Stimulated activated CD8-positive, alpha-beta memory T cell treated with anti-CD3 and anti-CD28 coated beads, Interleukin-15, amount 100 ng/mL, for 48 hours (primary cell): ENCODE data around the gene GABRA1.

Experiments used
- DNase-seq, 2 donors: peaks; one replicate each; pipeline ENCODE4 v3.0.0-alpha.2; 2020; ENCODE audit warnings: low read depth in 2 of 2

The GABRA1 gene

GRCh38 chr5:161847941-161848391 lies at the start of gene GABRA1:
Gene GABRA1 (plus strand): TSS chr5:161848120. CDS start chr5:161850811, 2,691 bp downstream.
- no peak for DNase-seq

GRCh38 chr5:161799316-161799715 lies 48.6 kb upstream of the GABRA1 start:
- DNase-seq, result no peak

DNA sequence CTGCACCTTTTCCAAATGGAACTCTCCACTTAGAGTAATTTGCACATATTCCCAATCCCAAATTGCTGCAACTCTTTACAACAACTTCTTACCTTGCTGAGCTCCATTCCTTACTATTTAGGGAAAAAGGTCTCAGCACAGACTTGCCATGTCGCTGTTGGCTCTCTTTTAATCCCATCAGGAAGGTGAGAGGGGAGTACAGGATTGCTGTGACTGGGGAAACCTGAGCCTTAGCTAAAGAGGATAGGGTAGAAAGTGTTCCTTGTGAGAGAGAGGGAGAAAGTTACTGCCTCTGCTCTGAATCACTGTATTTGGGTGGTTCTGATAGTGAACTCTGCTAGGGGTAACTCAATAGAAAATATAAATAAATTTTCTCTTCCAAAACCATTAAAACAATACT lies 43.7 kb upstream of the GABRA1 start:
- no peak for DNase-seq

DNA sequence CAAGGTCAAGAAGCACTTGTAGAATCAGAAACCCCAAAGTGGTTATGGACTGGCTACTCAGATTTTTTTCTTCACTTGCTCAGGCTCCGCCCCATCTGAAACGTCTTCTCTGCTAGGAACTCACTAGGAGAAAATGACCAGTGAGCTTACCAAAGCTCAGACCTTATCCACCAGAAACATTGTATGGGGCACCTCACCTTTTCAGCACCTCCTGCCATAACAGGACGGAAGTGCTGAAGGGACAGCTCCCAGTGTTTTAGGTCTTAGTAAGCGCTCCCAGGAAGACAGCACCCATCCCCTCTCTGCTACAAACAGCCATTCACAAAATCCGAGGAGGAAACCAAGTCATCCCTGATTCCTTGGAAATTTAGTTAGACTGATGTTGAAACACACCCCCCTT lies 1.2 kb upstream of the GABRA1 start:
- DNase-seq, result no peak

- DNase-seq, result no peak
Measured at GRCh38 chr5:161847447-161847846, 473 bp upstream of the GABRA1 start.

DNA sequence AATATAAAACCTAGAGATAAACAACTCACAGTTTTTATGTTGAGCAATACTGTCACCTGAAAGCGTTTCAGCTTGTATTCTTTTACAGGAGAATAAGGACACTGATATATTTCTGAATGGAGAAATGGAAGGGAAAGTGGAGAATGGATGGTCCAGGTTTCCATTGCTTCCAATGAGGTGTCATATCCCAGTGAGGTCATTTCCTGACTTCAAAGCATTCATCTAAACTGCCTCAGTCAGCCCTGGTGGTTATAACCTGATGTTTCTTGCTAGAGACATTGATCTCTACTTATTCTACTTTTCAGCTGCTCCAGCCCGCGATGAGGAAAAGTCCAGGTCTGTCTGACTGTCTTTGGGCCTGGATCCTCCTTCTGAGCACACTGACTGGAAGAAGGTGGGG lies 2.6 kb downstream of the GABRA1 start:
- DNase-seq, result no peak

DNA sequence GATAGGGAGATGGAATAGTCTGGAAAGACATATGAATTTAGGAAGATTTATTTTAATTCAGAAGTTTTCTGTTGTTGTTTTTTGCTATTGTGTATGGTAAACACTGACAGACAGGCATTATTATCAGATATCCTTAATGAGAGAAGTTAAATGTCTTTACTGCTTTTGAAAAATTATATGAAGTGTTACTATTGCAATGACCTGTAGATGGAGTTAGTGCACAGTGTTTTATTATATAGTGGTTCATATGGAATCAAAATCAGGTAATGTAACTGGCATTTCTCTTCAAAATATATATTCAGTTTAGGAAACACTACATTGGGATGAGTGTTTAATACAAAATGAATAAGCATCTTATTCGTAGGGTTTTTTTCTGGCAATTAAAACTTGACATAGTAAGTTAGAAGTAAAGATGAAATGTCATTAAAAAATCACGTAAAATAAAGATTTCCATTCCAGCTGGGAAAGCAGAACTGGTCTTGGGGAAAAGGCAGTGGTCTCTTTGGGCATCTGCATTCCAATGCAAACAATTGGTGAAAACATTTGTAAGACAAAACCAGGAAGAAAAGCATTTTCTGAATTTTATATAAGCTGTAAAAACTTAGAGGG lies 3.9 kb downstream of the GABRA1 start:
- no peak for DNase-seq

GRCh38 chr5:161857358-161857757 lies 9.4 kb downstream of the GABRA1 start:
- no peak for DNase-seq

GRCh38 chr5:161863259-161863658 lies 15.3 kb downstream of the GABRA1 start:
- DNase-seq, result no peak

DNA sequence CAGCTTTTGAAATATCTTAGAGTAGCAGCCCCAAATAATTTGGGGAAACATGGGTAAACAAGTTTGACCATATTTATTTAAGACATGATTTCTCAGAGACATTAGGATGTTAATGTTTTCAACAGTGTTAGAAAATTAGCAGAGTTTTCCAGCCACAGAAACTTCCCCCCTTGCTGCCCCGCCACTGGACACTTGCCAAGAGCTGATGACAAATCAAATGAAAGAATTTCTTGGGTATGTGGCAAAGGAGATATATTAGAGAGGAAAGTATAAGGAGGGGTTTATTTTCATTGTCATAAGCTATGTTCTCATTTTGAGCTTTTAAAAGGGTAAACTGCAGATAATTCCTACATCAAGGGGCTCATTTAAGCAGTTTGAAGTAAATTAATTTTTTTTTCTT lies 15.9 kb downstream of the GABRA1 start:
- no peak for DNase-seq

GRCh38 chr5:161865510-161865909 lies 17.6 kb downstream of the GABRA1 start:
- DNase-seq, result no peak

GRCh38 chr5:161889971-161890370 lies 42.1 kb downstream of the GABRA1 start:
- no peak for DNase-seq

GRCh38 chr5:161895514-161895913 lies 47.6 kb downstream of the GABRA1 start:
- DNase-seq, result no peak

DNA sequence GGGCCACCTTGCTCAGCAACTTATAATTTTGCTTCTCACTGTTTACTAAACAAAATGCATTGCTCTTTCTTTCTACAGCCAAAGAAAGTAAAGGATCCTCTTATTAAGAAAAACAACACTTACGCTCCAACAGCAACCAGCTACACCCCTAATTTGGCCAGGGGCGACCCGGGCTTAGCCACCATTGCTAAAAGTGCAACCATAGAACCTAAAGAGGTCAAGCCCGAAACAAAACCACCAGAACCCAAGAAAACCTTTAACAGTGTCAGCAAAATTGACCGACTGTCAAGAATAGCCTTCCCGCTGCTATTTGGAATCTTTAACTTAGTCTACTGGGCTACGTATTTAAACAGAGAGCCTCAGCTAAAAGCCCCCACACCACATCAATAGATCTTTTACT lies 49.1 kb downstream of the GABRA1 start:
- no peak for DNase-seq

- DNase-seq, result no peak
Measured at GRCh38 chr5:161899590-161899989, 51.7 kb downstream of the GABRA1 start.

DNA sequence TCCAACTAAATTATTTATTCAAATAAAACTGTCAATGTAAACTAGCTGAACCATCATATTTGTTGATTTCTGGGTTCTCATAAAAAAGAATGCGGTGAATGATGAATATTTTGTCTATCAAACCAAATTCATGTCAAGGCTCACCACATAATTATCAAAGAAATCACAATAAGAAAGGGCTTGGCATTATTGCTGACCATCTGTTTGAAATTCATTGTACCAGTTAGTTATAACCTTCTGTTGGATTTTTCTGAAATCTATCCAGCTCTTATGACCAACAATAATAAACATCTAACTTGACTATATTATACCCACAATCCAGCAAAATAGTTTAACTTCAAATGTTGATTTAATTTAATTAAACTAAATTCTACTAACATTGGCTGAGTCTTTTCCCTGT lies 53.1 kb downstream of the GABRA1 start:
- no peak for DNase-seq

GRCh38 chr5:161921781-161922180 lies 73.9 kb downstream of the GABRA1 start:
- DNase-seq, result no peak

DNA sequence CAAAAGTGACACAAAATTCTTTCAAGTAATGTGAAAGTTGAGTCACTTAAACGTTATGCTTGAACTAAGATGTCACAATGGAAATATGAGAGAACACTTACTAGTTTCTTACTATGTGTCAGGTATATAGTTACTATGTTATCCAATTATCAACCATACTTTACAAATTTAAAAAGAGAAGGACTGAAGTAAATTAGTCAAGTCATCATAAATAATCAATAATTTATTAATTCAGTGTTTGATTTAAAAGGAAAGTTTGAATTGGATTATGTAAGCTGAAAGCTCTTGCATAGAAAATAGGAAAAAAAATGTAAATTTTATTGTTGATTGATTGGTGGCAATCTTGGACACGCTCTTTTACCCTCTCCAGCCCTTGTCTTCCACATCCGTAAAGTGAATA lies 76.3 kb downstream of the GABRA1 start:
- DNase-seq, result no peak

- DNase-seq, result no peak
Measured at GRCh38 chr5:161925960-161926359, 78.0 kb downstream of the GABRA1 start.

DNA sequence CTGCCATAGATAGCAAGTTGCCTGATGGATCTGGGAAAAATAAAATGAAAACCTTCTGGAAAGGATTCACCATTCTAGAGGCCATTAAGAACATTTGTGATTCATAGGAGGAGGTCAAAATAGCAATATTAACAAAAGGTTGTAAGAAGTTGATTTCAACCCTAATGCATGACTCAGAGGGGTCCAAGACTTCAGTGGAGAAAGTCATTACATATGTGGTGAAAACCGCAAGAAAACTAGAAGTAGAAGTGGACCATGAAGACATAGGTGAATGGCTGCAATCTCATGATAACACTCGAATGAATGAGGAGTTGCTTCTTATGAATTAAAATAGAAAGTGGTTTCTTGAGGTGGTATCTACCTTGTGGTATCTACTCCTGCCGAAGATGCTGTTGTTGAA lies 86.6 kb downstream of the GABRA1 start:
- DNase-seq, result no peak

GRCh38 chr5:161944974-161945373 lies 97.1 kb downstream of the GABRA1 start:
- no peak for DNase-seq

- no peak for DNase-seq
Measured at GRCh38 chr5:161946911-161947310, 99.0 kb downstream of the GABRA1 start.
